Endothelial cell of umbilical vein (primary cell): Measurements from ENCODE around the gene RASAL2. TPM values are rescaled to one million over a fixed set of nuclear protein-coding genes. Genes with fewer than 3 reads are reported as not detected.

ENCODE experiments used
- BruUV-seq: library from RNA; stranded (reverse); fragments of 400-500 nt; replicated peaks from 2 replicates; lab custom pipeline; 2021; lab: Mats Ljungman, UMichigan
- CTCF ChIA-PET: fragments of 300-600, 350-600 bp; sonication (Branson Sonifier 250); formaldehyde crosslinking; loops from one replicate; lab custom pipeline; 2021; ENCODE audit warnings: antibody characterized with exemption, inconsistent platforms; lab: Charles Lee
- POLR2A ChIA-PET: fragments of 300-600, 350-600 bp; sonication (Branson Sonifier 250); formaldehyde crosslinking; loops from one replicate; lab custom pipeline; 2021; ENCODE audit warnings: antibody characterized with exemption, inconsistent platforms; lab: Charles Lee
- DNase-seq: peaks from one replicate; pipeline ENCODE4 v3.0.0-alpha.2; 2011; ENCODE audit warnings: low read depth, low spot score
- FAIRE-seq: peaks from 2 replicates; lab custom pipeline; 2011; peaks lifted over from hg19 to GRCh38; lab: Jason Lieb, UNC
- H2AFZ ChIP-seq: 2 replicates; pipeline ENCODE4 v1.6.0; 2012; ENCODE audit warnings: low read depth, low read length, control low read depth, inconsistent platforms
- H3K27ac ChIP-seq: 2 replicates; pipeline ENCODE4 v1.5.1; 2011; ENCODE audit warnings: low read depth, mild to moderate bottlenecking, control low read depth, low read length, moderate library complexity; ENCODE audit not compliant: insufficient read depth
- H3K27me3 ChIP-seq, 2 experiments: 2 replicates each; pipeline versions ENCODE4 v1.6.0 to v1.6.1; 2011; ENCODE audit warnings: low read length in 2 of 2, mixed read lengths in 1 of 2; ENCODE audit not compliant: control insufficient read depth in 2 of 2, insufficient read depth in 2 of 2
- H3K36me3 ChIP-seq, 2 experiments: 2 replicates in 1 of 2; 3 replicates in 1 of 2; pipeline ENCODE4 v1.5.1; 2011; ENCODE audit warnings: low read length in 2 of 2, mild to moderate bottlenecking in 1 of 2, moderate library complexity in 1 of 2; ENCODE audit not compliant: control insufficient read depth in 2 of 2, insufficient read depth in 2 of 2; ENCODE audit errors: extremely low read depth in 1 of 2
- H3K4me1 ChIP-seq: 3 replicates; pipeline ENCODE4 v1.5.1; 2011; ENCODE audit warnings: mild to moderate bottlenecking, low read length; ENCODE audit not compliant: control insufficient read depth, insufficient read depth; ENCODE audit errors: extremely low read depth
- H3K4me2 ChIP-seq: 2 replicates; pipeline ENCODE4 v1.6.1; 2011; ENCODE audit warnings: low read length, control low read depth, mixed read lengths; ENCODE audit not compliant: insufficient read depth
- H3K4me3 ChIP-seq, 3 experiments: fragments of 200-600 bp in 1 of 3; sonication (generic), shearing (Covaris generic) in 1 of 3; replicated peaks in 1 of 3; 2 replicates each; pipeline ENCODE4 v1.5.1; 2011 to 2016; ENCODE audit warnings: control low read depth in 3 of 3, low read length in 3 of 3, mild to moderate bottlenecking in 2 of 3, inconsistent platforms in 1 of 3, low read depth in 1 of 3, moderate library complexity in 1 of 3; ENCODE audit not compliant: insufficient read depth in 1 of 3
- H3K79me2 ChIP-seq: 2 replicates; pipeline ENCODE4 v1.6.0; 2012; ENCODE audit warnings: low read length, inconsistent platforms; ENCODE audit not compliant: control insufficient read depth, insufficient read depth
- H3K9ac ChIP-seq: replicated peaks from 2 replicates; pipeline ENCODE3; 2011; ENCODE audit warnings: low read length, control low read depth; ENCODE audit not compliant: insufficient read depth; ENCODE audit errors: extremely low read depth
- H3K9me1 ChIP-seq: replicated peaks from 3 replicates; pipeline ENCODE4 v1.6.0; 2011; ENCODE audit warnings: mild to moderate bottlenecking, low read length; ENCODE audit not compliant: control insufficient read depth, insufficient read depth; ENCODE audit errors: extremely low read depth
- H3K9me3 ChIP-seq: replicated peaks from 2 replicates; pipeline ENCODE4 v1.5.1; 2012; ENCODE audit warnings: low read length, inconsistent platforms; ENCODE audit not compliant: control insufficient read depth, insufficient read depth
- H4K20me1 ChIP-seq: replicated peaks from 2 replicates; pipeline ENCODE3; 2011; ENCODE audit warnings: mild to moderate bottlenecking, low read length; ENCODE audit not compliant: control insufficient read depth, insufficient read depth; ENCODE audit errors: extremely low read depth
- EZH2 ChIP-seq: IDR thresholded peaks from 2 replicates; pipeline ENCODE4 v1.6.1; 2012; ENCODE audit warnings: borderline replicate concordance, low read depth, mild to moderate bottlenecking, moderate library complexity, low read length, inconsistent platforms; ENCODE audit not compliant: severe bottlenecking
- FOS ChIP-seq: IDR thresholded peaks from 2 replicates; pipeline ENCODE4 v1.6.1; 2011; ENCODE audit warnings: mild to moderate bottlenecking, low read length, moderate library complexity, borderline replicate concordance; ENCODE audit not compliant: insufficient read depth
- GATA2 ChIP-seq: IDR thresholded peaks from 2 replicates; pipeline ENCODE4 v1.7.0; 2011; ENCODE audit warnings: low read depth, mild to moderate bottlenecking, moderate library complexity, mixed read lengths, low read length; ENCODE audit not compliant: insufficient read length, insufficient read depth
- JUN ChIP-seq: IDR thresholded peaks from 2 replicates; pipeline ENCODE4 v1.6.1; 2011; ENCODE audit warnings: borderline replicate concordance, low read depth; ENCODE audit not compliant: insufficient read length, insufficient read depth
- MAX ChIP-seq: IDR thresholded peaks from 2 replicates; pipeline ENCODE4 v1.6.1; 2011; ENCODE audit not compliant: insufficient read depth, insufficient read length
- MYC ChIP-seq: IDR thresholded peaks from one replicate; pipeline ENCODE4 v1.6.1; 2011; ENCODE audit warnings: mild to moderate bottlenecking, low read depth, low read length
- POLR2A ChIP-seq: IDR thresholded peaks from 2 replicates; pipeline ENCODE4 v1.6.1; 2012; ENCODE audit warnings: low read depth, mild to moderate bottlenecking, control low read depth, low read length
- POLR2AphosphoS5 ChIP-seq: IDR thresholded peaks from 2 replicates; pipeline ENCODE4 v1.6.1; 2012; ENCODE audit warnings: low read depth, mild to moderate bottlenecking, control low read depth, low read length, moderate library complexity; ENCODE audit not compliant: insufficient read depth
- dilution Hi-C: fragments of 300-500 bp; cut with MboI; formaldehyde crosslinking; loops from one replicate; pipeline ENCODE4 v1.15.0; 2019; ENCODE audit warnings: low sequenced_read_pairs; ENCODE audit not compliant: extremely low pct_ligation_motif_present
- intact Hi-C: fragments of 100-400 bp; cut with micrococcal nuclease; formaldehyde crosslinking; loops from one replicate; pipeline ENCODE4 v1.10.0; 2022
- polyA plus RNA-seq, 4 experiments: library from polyadenylated mRNA; depleted of rRNA in 3 of 4; stranded (reverse) in 3 of 4; unstranded in 1 of 4; fragments of >200 nt; gene quantifications; 2 replicates each; pipeline versions ENCODE4 v1.2.1 to v1.2.3, GENCODE V29; 2011 to 2012; ENCODE audit warnings: missing spikeins in 1 of 4
- total RNA-seq: library from RNA; stranded (reverse); gene quantifications from 2 replicates; pipeline ENCODE4 v1.2.3, GENCODE V29; 2021
- TF ChIP-seq, protein P1 (sequence below), 2 donors: IDR thresholded peaks; 1 replicate in 1 of 2; 2 replicates in 1 of 2; pipeline ENCODE4 v1.5.1; 2011; ENCODE audit warnings: low read length in 2 of 2, mild to moderate bottlenecking in 2 of 2, moderate library complexity in 2 of 2, control low read depth in 1 of 2, inconsistent platforms in 1 of 2, low read depth in 1 of 2; ENCODE audit not compliant: insufficient read depth in 1 of 2; ENCODE audit errors: extremely low read depth in 1 of 2

Gene RASAL2
- total and polyA plus RNA-seq, 2 donors (not counting 3 experiments of a cell fraction or from before 2014, with no cell fraction given): 12.5 to 15.5 TPM

DNA sequence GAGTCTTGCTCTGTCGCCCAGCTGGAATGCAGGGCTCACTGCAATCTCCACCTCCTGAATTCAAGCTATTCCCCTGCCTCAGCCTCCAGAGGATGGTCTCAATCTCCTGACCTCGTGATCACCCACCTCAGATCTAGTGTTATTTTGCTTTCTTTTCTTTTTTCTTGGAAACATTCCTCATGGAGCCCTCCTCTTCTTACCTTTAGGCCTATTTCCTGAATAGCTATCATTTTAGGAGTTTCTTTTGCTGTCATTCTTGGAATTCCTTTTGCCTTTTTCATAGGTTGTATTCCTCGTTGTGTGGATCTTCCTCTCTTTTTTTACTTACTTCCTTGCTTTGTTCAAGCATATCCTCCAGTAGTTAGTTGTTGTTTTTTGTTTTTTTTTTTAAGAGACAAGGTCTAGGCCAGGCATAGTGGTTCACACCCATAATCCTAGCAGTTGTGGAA is 173.8 kb downstream of the RASAL2 start:
- CTCF ChIA-PET: interaction anchor here (1.0 to 1.9 kb wide), 4 partner anchors 13 to 236 kb away, joined by 3 to 10 read pairs (median 8); no protein-coding TSS in a partner anchor
- POLR2A ChIA-PET: no interaction called here
- peak; percentile 76 for DNase-seq

GRCh38 chr1:178271471-178271870 is 177.6 kb downstream of the RASAL2 start:
- Histone ChIP-seq H3K4me3 (no peak overlapping the region), H3K4me1 (peaks cover 33% of the 10 kb centered on the region), H4K20me1 (no peaks in the 10 kb centered on the region), H3K4me2 (no peak overlapping the region), H3K9me1 (no peaks in the 10 kb centered on the region), H3K9ac (no peak overlapping the region), H3K27me3 (no peaks in the 10 kb centered on the region), H3K27ac (no peak overlapping the region), H3K79me2 (no peaks in the 10 kb centered on the region), H3K9me3 (no peaks in the 10 kb centered on the region), H2AFZ (no peak overlapping the region), H3K36me3 (no peaks in the 10 kb centered on the region)
- dilution Hi-C loops: no loop called here
- intact Hi-C loops: no loop called here
- TF ChIP-seq MYC (no peak), POLR2A (no peak), MAX (no peak), POLR2AphosphoS5 (no peak), GATA2 (no peak), FOS (no peak), JUN (no peak), EZH2 (no peak)
- TF ChIP-seq, protein P1, sequence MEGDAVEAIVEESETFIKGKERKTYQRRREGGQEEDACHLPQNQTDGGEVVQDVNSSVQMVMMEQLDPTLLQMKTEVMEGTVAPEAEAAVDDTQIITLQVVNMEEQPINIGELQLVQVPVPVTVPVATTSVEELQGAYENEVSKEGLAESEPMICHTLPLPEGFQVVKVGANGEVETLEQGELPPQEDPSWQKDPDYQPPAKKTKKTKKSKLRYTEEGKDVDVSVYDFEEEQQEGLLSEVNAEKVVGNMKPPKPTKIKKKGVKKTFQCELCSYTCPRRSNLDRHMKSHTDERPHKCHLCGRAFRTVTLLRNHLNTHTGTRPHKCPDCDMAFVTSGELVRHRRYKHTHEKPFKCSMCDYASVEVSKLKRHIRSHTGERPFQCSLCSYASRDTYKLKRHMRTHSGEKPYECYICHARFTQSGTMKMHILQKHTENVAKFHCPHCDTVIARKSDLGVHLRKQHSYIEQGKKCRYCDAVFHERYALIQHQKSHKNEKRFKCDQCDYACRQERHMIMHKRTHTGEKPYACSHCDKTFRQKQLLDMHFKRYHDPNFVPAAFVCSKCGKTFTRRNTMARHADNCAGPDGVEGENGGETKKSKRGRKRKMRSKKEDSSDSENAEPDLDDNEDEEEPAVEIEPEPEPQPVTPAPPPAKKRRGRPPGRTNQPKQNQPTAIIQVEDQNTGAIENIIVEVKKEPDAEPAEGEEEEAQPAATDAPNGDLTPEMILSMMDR (IDR thresholded peaks at IDR 0.05; ENCODE audit: extremely low read depth in 1 of 2, insufficient read depth in 1 of 2, low read depth in 1 of 2, low read length in 2 of 2): no peak
- POLR2A ChIA-PET: no interaction called here
- BruUV-seq: no TSS peak
- DNase-seq (no peak), FAIRE-seq (no peak)
- CTCF ChIA-PET: interaction anchor here (1.1 to 3.1 kb wide), 5 partner anchors 10 to 240 kb away, joined by 4 to 10 read pairs (median 5); no protein-coding TSS in a partner anchor

More for the DNA sequence above, 173.8 kb downstream of the RASAL2 start:
- Histone ChIP-seq H3K4me3 (peak overlapping the region in 1 of 3 experiments; percentile 7), H4K20me1 (no peaks in the 10 kb centered on the region), H3K4me1 (peaks cover 22% of the 10 kb centered on the region), H3K79me2 (no peaks in the 10 kb centered on the region), H3K9me1 (no peaks in the 10 kb centered on the region), H3K9me3 (no peaks in the 10 kb centered on the region), H2AFZ (peak overlapping the region; percentile 4), H3K27me3 (no peaks in the 10 kb centered on the region), H3K27ac (peak overlapping the region; percentile 64), H3K9ac (peak overlapping the region; percentile 12), H3K36me3 (no peaks in the 10 kb centered on the region), H3K4me2 (peak overlapping the region; percentile 28)
- dilution Hi-C loops: no loop called here
- TF ChIP-seq JUN (peak; percentile 67), POLR2A (no peak), FOS (peak; percentile 32), MYC (no peak)
- TF ChIP-seq, protein P1 (IDR thresholded peaks at IDR 0.05; ENCODE audit: extremely low read depth in 1 of 2, insufficient read depth in 1 of 2, low read depth in 1 of 2, low read length in 2 of 2): no peak
- intact Hi-C loops: loop anchor here (2.0 kb wide), 1 partner anchor 75 kb away; no protein-coding TSS in a partner anchor
- FAIRE-seq: peak; percentile 38
- BruUV-seq: no TSS peak
